HepG2 (cell line): Measurements from ENCODE around the gene DPEP1. TPM values are rescaled to one million over a fixed set of nuclear protein-coding genes. Genes with fewer than 3 reads are reported as not detected.
A peak's percentile ranks its signal among the peaks of the same experiment; 100 is the strongest.

Experiments used
- ATAC-seq: fragments of 200-7000 bp; cut with Tn5 transposase; 3 replicates; pipeline ENCODE4 v1.9.1; 2020; ENCODE audit warnings: mild to moderate bottlenecking, moderate library complexity
- BruUV-seq: library from RNA; stranded (reverse); fragments of 400-500 nt; replicated peaks from 2 replicates; lab custom pipeline; 2021; lab: Mats Ljungman, UMichigan
- CTCF ChIA-PET: fragments of 300-600 bp; formaldehyde crosslinking; extraction: SDS; loops from one replicate; lab custom pipeline; 2021; ENCODE audit warnings: low total read pairs, inconsistent platforms, low intra/inter-chr PET ratio; lab: Yijun Ruan, JAX
- POLR2A ChIA-PET: fragments of 350-600 bp; sonication (Branson Sonifier 250); formaldehyde crosslinking; loops from one replicate; lab custom pipeline; 2020; ENCODE audit warnings: antibody characterized with exemption, inconsistent platforms; lab: Yijun Ruan, JAX
- DNase-seq: peaks from one replicate; pipeline ENCODE4 v3.0.0-alpha.2; 2015; ENCODE audit warnings: low spot score
- FAIRE-seq: peaks from 3 replicates; lab custom pipeline; 2011; peaks lifted over from hg19 to GRCh38; lab: Jason Lieb, UNC
- H2AFZ ChIP-seq: one replicate; pipeline ENCODE4 v1.6.1; 2011; ENCODE audit warnings: low read length, inconsistent platforms
- H3K27ac ChIP-seq: fragments of 300-600 bp; 3 replicates; pipeline ENCODE4 v1.8.0; 2011; ENCODE audit warnings: mixed run types, mild to moderate bottlenecking, mixed read lengths, low read length, inconsistent platforms; ENCODE audit not compliant: insufficient read depth; ENCODE audit errors: extremely low read length
- H3K27me3 ChIP-seq, 2 experiments: fragments of 200-600 bp in 1 of 2; 2 replicates in 1 of 2; 3 replicates in 1 of 2; pipeline versions ENCODE4 v1.6.0 to v1.8.0; 2011; ENCODE audit warnings: low read length in 2 of 2, mild to moderate bottlenecking in 2 of 2, moderate library complexity in 2 of 2, inconsistent platforms in 1 of 2; ENCODE audit not compliant: insufficient read depth in 2 of 2, control insufficient read depth in 1 of 2
- H3K36me3 ChIP-seq, 2 experiments: fragments of 200-600 bp in 1 of 2; replicated peaks in 1 of 2; 2 replicates in 1 of 2; 3 replicates in 1 of 2; pipeline versions ENCODE4 v1.5.1 to v1.8.0; 2011; ENCODE audit warnings: low read length in 2 of 2, inconsistent platforms in 1 of 2; ENCODE audit not compliant: insufficient read depth in 2 of 2, control insufficient read depth in 1 of 2
- H3K4me1 ChIP-seq: 2 replicates; pipeline ENCODE4 v1.5.1; 2012; ENCODE audit warnings: low read length, inconsistent platforms; ENCODE audit not compliant: insufficient read depth
- H3K4me2 ChIP-seq: 2 replicates; pipeline ENCODE4 v1.6.0; 2011; ENCODE audit warnings: low read depth, low read length, inconsistent platforms
- H3K4me3 ChIP-seq, 3 experiments: fragments of 200-600 bp in 1 of 3; sonication (generic), shearing (Covaris generic) in 1 of 3; replicated peaks in 1 of 3; 2 replicates each; pipeline ENCODE4 v1.5.1; 2011 to 2016; ENCODE audit warnings: low read length in 3 of 3, inconsistent platforms in 2 of 3, low read depth in 2 of 3, mild to moderate bottlenecking in 2 of 3, control low read depth in 1 of 3, mixed read lengths in 1 of 3; ENCODE audit not compliant: insufficient read depth in 1 of 3
- H3K79me2 ChIP-seq: one replicate; pipeline ENCODE4 v1.6.1; 2011; ENCODE audit warnings: low read length, inconsistent platforms; ENCODE audit not compliant: insufficient read depth
- H3K9ac ChIP-seq: 2 replicates; pipeline ENCODE4 v1.6.0; 2011; ENCODE audit warnings: mild to moderate bottlenecking, low read depth, low read length, inconsistent platforms; ENCODE audit not compliant: insufficient read depth
- H3K9me3 ChIP-seq: 2 replicates; pipeline ENCODE4 v1.5.1; 2012; ENCODE audit warnings: mild to moderate bottlenecking, low read length
- H4K20me1 ChIP-seq: 2 replicates; pipeline ENCODE4 v1.6.0; 2011; ENCODE audit warnings: inconsistent platforms, mild to moderate bottlenecking, low read length, moderate library complexity; ENCODE audit not compliant: insufficient read depth
- ARNTL ChIP-seq: sonication (generic); formaldehyde crosslinking; IDR thresholded peaks from 2 replicates; pipeline ENCODE4 v1.4.0; 2020; ENCODE audit warnings: mild to moderate bottlenecking, missing genetic modification reagents
- CBX2 ChIP-seq, 2 experiments: fragments of 200-600 bp in 1 of 2; sonication (generic); formaldehyde crosslinking in 1 of 2; IDR thresholded peaks; 2 replicates each; pipeline versions ENCODE4 v1.7.0 to v1.8.1; 2018 to 2022; ENCODE audit warnings: low read depth in 2 of 2, low read length in 1 of 2, mild to moderate bottlenecking in 1 of 2, missing genetic modification reagents in 1 of 2
- EP300 ChIP-seq, 3 experiments: sonication (generic) in 1 of 3; formaldehyde crosslinking in 1 of 3; IDR thresholded peaks; 2 replicates each; pipeline versions ENCODE4 v1.5.1 to v1.6.1; 2011 to 2020; ENCODE audit warnings: low read depth in 2 of 3, low read length in 2 of 3, borderline replicate concordance in 1 of 3, improper control_type of control experiment in 1 of 3, mild to moderate bottlenecking in 1 of 3, missing genetic modification reagents in 1 of 3, moderate library complexity in 1 of 3
- HOXD1 ChIP-seq: sonication (generic); formaldehyde crosslinking; IDR thresholded peaks from 2 replicates; pipeline ENCODE4 v1.5.0; 2020; ENCODE audit warnings: missing genetic modification reagents
- REL ChIP-seq: sonication (generic); formaldehyde crosslinking; conservative IDR thresholded peaks from 2 replicates; pipeline ENCODE4 v1.8.0; 2022; ENCODE audit warnings: mild to moderate bottlenecking, missing genetic modification reagents, moderate library complexity
- SMARCC2 ChIP-seq: fragments of 450-650 bp; IDR thresholded peaks from 2 replicates; pipeline ENCODE4 v1.6.1; 2017; ENCODE audit warnings: antibody characterized with exemption, mild to moderate bottlenecking
- SP4 ChIP-seq: sonication (generic); formaldehyde crosslinking; IDR thresholded peaks from 2 replicates; pipeline ENCODE4 v1.8.1; 2023; ENCODE audit warnings: mild to moderate bottlenecking, missing genetic modification reagents
- ZFP62 ChIP-seq: sonication (generic); formaldehyde crosslinking; IDR thresholded peaks from 2 replicates; pipeline ENCODE4 v1.4.0; 2020; ENCODE audit warnings: missing genetic modification reagents
- ZNF556 ChIP-seq: sonication (generic); formaldehyde crosslinking; IDR thresholded peaks from 2 replicates; pipeline ENCODE4 v1.4.0; 2020; ENCODE audit warnings: mild to moderate bottlenecking, missing genetic modification reagents, borderline replicate concordance
- ZNF788 ChIP-seq: sonication (generic); formaldehyde crosslinking; IDR thresholded peaks from 2 replicates; pipeline ENCODE4 v1.5.0; 2020; ENCODE audit warnings: mild to moderate bottlenecking, missing genetic modification reagents, borderline replicate concordance
- whole genome bisulfite sequencing: methylation state at CpG from one replicate; pipeline ENCODE4 v1.1.6; 2017; ENCODE audit warnings: low lambda C conversion rate; 5-methylcytosine and 5-hydroxymethylcytosine counted together
- in situ Hi-C: cut with HindIII; loops from 2 replicates; pipeline ENCODE4 v1.10.0; 2017; ENCODE audit warnings: low pct_unique_long_range_greater_than_20kb; ENCODE audit not compliant: extremely low pct_ligation_motif_present
- intact Hi-C: fragments of 100-400 bp; cut with micrococcal nuclease; formaldehyde crosslinking; loops from one replicate; pipeline ENCODE4 v1.10.0; 2022; ENCODE audit not compliant: unreplicated experiment
- polyA plus RNA-seq, 8 experiments: library from polyadenylated mRNA; depleted of rRNA in 3 of 8; stranded (reverse) in 7 of 8; unstranded in 1 of 8; fragments of >200 nt; fragmentation: Illumina TruSeq in 4 of 8; extraction: Trizol in 4 of 8; gene quantifications; 2 replicates each; pipeline versions ENCODE4 v1.2.1 to v1.2.3, GENCODE V29; 2011 to 2016; ENCODE audit warnings: low read depth in 4 of 8, missing spikeins in 1 of 8, mixed read lengths in 1 of 8; ENCODE audit not compliant: insufficient read depth in 1 of 8
- total RNA-seq, 5 experiments: library from RNA; depleted of rRNA; stranded (reverse); fragments of >200 nt; fragmentation: Illumina TruSeq; extraction: Trizol; gene quantifications; 2 replicates each; pipeline ENCODE4 v1.2.3, GENCODE V29; 2016; ENCODE audit warnings: low read depth in 1 of 5
- TF ChIP-seq, protein P1 (sequence below): sonication (generic); formaldehyde crosslinking; IDR thresholded peaks from 2 replicates; pipeline ENCODE4 v1.8.1; 2022; ENCODE audit warnings: low read depth, mild to moderate bottlenecking, missing genetic modification reagents
- TF ChIP-seq, protein P2 (sequence below): sonication (generic); formaldehyde crosslinking; IDR thresholded peaks from 2 replicates; pipeline ENCODE4 v1.4.0; 2020; ENCODE audit warnings: missing genetic modification reagents
- TF ChIP-seq, protein P3 (sequence below): fragments of 450-650 bp; IDR thresholded peaks from 2 replicates; pipeline ENCODE4 v1.6.1; 2016
- TF ChIP-seq, protein P4 (sequence below): sonication (generic); formaldehyde crosslinking; IDR thresholded peaks from 2 replicates; pipeline ENCODE4 v1.8.1; 2023; ENCODE audit warnings: mild to moderate bottlenecking, missing genetic modification reagents, borderline replicate concordance
- TF ChIP-seq, protein P5 (sequence below): sonication (generic); IDR thresholded peaks from 2 replicates; pipeline ENCODE4 v1.6.1; 2016; ENCODE audit warnings: low read depth, borderline replicate concordance

The DPEP1 gene
- total and polyA plus RNA-seq, 2 of the 13 experiments (the other 11 are each of a cell fraction or from before 2014, with no cell fraction given) = 37.6 to 52.2 TPM

DNA sequence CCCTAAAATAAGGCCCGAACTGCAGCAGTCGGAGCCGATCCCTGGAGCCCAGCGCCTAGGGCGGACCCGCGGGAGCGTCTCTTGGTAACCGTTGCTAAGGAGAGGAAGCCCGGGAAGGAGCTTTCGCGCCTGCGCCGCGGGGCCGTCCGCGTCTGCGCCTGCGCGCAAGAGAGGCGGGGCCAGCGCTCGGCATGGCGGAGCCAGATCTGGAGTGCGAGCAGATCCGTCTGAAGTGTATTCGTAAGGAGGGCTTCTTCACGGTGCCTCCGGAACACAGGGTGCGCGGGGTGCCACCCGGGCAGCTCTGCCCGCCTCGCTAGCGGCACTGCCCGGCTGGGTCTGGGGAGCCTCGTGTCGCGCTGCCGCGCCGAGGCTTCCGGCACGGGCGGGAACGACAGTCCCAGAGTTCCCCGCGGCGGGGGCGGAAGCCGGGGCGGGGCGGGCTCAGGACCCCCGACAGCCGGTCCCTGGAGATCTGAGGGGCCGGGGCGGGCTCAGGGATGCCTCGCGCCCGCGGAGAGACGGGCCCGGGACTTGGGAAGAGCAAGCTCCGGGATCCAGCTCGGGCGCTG lies 73.2 kb downstream of the DPEP1 start, which contains the start of gene CDK10:
Gene CDK10, plus strand, starts transcription at position 170 of the 572 bp plus-strand sequence. Its CDS starts 22 bp downstream, at position 192.
- peaks cover 62% of the 10 kb centered on the region for H3K4me1 ChIP-seq
- ATAC-seq = no peak
- TSS peak; percentile 50 for BruUV-seq
- no peaks in the 10 kb centered on the region for H3K79me2 ChIP-seq
- no peak for FAIRE-seq
- no peaks in the 10 kb centered on the region for H4K20me1 ChIP-seq
- no peak within 1 kb of the TSS for H2AFZ ChIP-seq
- H3K4me2 ChIP-seq = peak within 1 kb of the TSS; percentile 83
- ChIA-PET CTCF (interaction anchor here (1.3 kb wide), 1 partner anchor 14 kb away, joined by 3 read pairs; no protein-coding TSS in a partner anchor), POLR2A (interaction anchor here (0.7 to 2.7 kb wide), 7 partner anchors 9 to 137 kb away, joined by 3 to 32 read pairs (median 4); partner anchors contain the start of genes CHMP1A and SPATA33)
- peak within 1 kb of the TSS; percentile 89 for H3K27ac ChIP-seq
- H3K9me3 ChIP-seq = peaks cover 15% of the 10 kb centered on the region
- 98% methylated on average over 40 of the region's 67 CpGs for WGBS
- in situ Hi-C loops (no loop called here), intact Hi-C loops (loop anchor here (2.0 kb wide), 2 partner anchors 14 to 16 kb away; partner anchors contain the start of gene SPATA2L)
- no peak for DNase-seq
- H3K9ac ChIP-seq = peak within 1 kb of the TSS; percentile 71
- no peaks in the 10 kb centered on the region for H3K36me3 ChIP-seq
- peak within 1 kb of the TSS; percentile 22 to 50 (median 35); a peak in 5 of 6 replicates for H3K4me3 ChIP-seq
- H3K27me3 ChIP-seq = no peaks in the 10 kb centered on the region
- TF ChIP-seq, protein P1, sequence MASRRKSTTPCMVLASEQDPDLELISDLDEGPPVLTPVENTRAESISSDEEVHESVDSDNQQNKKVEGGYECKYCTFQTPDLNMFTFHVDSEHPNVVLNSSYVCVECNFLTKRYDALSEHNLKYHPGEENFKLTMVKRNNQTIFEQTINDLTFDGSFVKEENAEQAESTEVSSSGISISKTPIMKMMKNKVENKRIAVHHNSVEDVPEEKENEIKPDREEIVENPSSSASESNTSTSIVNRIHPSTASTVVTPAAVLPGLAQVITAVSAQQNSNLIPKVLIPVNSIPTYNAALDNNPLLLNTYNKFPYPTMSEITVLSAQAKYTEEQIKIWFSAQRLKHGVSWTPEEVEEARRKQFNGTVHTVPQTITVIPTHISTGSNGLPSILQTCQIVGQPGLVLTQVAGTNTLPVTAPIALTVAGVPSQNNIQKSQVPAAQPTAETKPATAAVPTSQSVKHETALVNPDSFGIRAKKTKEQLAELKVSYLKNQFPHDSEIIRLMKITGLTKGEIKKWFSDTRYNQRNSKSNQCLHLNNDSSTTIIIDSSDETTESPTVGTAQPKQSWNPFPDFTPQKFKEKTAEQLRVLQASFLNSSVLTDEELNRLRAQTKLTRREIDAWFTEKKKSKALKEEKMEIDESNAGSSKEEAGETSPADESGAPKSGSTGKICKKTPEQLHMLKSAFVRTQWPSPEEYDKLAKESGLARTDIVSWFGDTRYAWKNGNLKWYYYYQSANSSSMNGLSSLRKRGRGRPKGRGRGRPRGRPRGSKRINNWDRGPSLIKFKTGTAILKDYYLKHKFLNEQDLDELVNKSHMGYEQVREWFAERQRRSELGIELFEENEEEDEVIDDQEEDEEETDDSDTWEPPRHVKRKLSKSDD (CRISPR knock-in tag) = no peak
- TF ChIP-seq CBX2 (IDR thresholded peaks at IDR 0.05; ENCODE audit: low read depth, low read length) (no peak), CBX2 (CRISPR knock-in tag; IDR thresholded peaks at IDR 0.05; ENCODE audit: low read depth) (no peak), SMARCC2 (no peak), REL (CRISPR knock-in tag) (0 out of 2 replicates have a peak, but pooled peaks have one; percentile 1), SP4 (CRISPR knock-in tag) (no peak), ZNF556 (CRISPR knock-in tag) (no peak), ZFP62 (CRISPR knock-in tag) (no peak), ARNTL (no peak), EP300 (IDR thresholded peaks at IDR 0.05; ENCODE audit: low read depth in 2 of 2, low read length in 2 of 2) (no peak), EP300 (CRISPR knock-in tag; IDR thresholded peaks at IDR 0.05; ENCODE audit: borderline replicate concordance) (no peak), ZNF788 (CRISPR knock-in tag) (no peak), HOXD1 (CRISPR knock-in tag) (0 out of 2 replicates have a peak, but pooled peaks have one; percentile 34)
- TF ChIP-seq, protein P2, sequence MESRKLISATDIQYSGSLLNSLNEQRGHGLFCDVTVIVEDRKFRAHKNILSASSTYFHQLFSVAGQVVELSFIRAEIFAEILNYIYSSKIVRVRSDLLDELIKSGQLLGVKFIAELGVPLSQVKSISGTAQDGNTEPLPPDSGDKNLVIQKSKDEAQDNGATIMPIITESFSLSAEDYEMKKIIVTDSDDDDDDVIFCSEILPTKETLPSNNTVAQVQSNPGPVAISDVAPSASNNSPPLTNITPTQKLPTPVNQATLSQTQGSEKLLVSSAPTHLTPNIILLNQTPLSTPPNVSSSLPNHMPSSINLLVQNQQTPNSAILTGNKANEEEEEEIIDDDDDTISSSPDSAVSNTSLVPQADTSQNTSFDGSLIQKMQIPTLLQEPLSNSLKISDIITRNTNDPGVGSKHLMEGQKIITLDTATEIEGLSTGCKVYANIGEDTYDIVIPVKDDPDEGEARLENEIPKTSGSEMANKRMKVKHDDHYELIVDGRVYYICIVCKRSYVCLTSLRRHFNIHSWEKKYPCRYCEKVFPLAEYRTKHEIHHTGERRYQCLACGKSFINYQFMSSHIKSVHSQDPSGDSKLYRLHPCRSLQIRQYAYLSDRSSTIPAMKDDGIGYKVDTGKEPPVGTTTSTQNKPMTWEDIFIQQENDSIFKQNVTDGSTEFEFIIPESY (CRISPR knock-in tag) = peak; percentile 72
- TF ChIP-seq, protein P3, sequence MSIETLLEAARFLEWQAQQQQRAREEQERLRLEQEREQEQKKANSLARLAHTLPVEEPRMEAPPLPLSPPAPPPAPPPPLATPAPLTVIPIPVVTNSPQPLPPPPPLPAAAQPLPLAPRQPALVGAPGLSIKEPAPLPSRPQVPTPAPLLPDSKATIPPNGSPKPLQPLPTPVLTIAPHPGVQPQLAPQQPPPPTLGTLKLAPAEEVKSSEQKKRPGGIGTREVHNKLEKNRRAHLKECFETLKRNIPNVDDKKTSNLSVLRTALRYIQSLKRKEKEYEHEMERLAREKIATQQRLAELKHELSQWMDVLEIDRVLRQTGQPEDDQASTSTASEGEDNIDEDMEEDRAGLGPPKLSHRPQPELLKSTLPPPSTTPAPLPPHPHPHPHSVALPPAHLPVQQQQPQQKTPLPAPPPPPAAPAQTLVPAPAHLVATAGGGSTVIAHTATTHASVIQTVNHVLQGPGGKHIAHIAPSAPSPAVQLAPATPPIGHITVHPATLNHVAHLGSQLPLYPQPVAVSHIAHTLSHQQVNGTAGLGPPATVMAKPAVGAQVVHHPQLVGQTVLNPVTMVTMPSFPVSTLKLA = no peak
- TF ChIP-seq, protein P4, sequence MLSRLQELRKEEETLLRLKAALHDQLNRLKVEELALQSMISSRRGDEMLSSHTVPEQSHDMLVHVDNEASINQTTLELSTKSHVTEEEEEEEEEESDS (CRISPR knock-in tag) = no peak
- TF ChIP-seq, protein P5, sequence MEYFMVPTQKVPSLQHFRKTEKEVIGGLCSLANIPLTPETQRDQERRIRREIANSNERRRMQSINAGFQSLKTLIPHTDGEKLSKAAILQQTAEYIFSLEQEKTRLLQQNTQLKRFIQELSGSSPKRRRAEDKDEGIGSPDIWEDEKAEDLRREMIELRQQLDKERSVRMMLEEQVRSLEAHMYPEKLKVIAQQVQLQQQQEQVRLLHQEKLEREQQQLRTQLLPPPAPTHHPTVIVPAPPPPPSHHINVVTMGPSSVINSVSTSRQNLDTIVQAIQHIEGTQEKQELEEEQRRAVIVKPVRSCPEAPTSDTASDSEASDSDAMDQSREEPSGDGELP = no peak
